ENCODE measurements around the gene ABITRAM. TPM values are rescaled to one million over a fixed set of nuclear protein-coding genes. Genes with fewer than 3 reads are reported as not detected.
"Not testable (repeated sequence)": the region's sequence is repeated elsewhere in the genome, so short reads cannot be mapped to it uniquely, and the experiment has no call there.

ABITRAM gene
- total and polyA plus RNA-seq, 5 experiments from 2014 or later, result 9.2 to 14.5 (median 13.1) TPM

GRCh38 chr9:108937561-108938305 is 3.5 kb downstream of the ABITRAM start:
- Mint-ChIP-seq H3K36me3 (peaks cover 0 to 22% (median 2%) of the 10 kb centered on the region in 3 donors), H3K27ac (no peak overlapping the region), H3K4me1 (peaks cover 15 to 27% (median 22%) of the 10 kb centered on the region in 4 donors), H3K9me3 (peaks cover 0 to 2% (median 0%) of the 10 kb centered on the region in 9 donors), H3K27me3 (no peaks in the 10 kb centered on the region), H3K4me3 (no peak overlapping the region)
- DNase-seq (no peak), ATAC-seq (no peak)
- POLR2A ChIA-PET, result interaction anchor here (0.7 kb wide), 1 partner anchor 1224 kb away, joined by 8 read pairs; no protein-coding TSS in a partner anchor

GRCh38 chr9:108939975-108940374 is 5.8 kb downstream of the ABITRAM start:
- ATAC-seq, result no peak

GRCh38 chr9:108950168-108950567 is 16.0 kb downstream of the ABITRAM start:
- Mint-ChIP-seq H3K27ac (no peak overlapping the region), H3K9me3 (no peaks in the 10 kb centered on the region), H3K4me3 (no peak overlapping the region), H3K36me3 (peaks cover 0 to 3% (median 0%) of the 10 kb centered on the region in 3 donors), H3K4me1 (peaks cover 0 to 2% (median 0%) of the 10 kb centered on the region in 4 donors), H3K27me3 (peaks cover 0 to 3% (median 0%) of the 10 kb centered on the region in 5 donors)
- POLR2A ChIA-PET, result no interaction called here
- ATAC-seq (no peak), DNase-seq (no peak)

More at GRCh38 chr9:108939975-108940374, 5.8 kb downstream of the ABITRAM start:
- POLR2A ChIA-PET, result no interaction called here
- peaks cover 1 to 12% (median 5%) of the 10 kb centered on the region in 4 donors for H3K4me1 Mint-ChIP-seq
- H3K4me3 Mint-ChIP-seq, result no peak overlapping the region
- H3K27ac Mint-ChIP-seq, result no peak overlapping the region
- no peak for DNase-seq
- no peaks in the 10 kb centered on the region for H3K9me3 Mint-ChIP-seq
- no peaks in the 10 kb centered on the region for H3K27me3 Mint-ChIP-seq
- H3K36me3 Mint-ChIP-seq, result peaks cover 0 to 22% (median 2%) of the 10 kb centered on the region in 3 donors

- Mint-ChIP-seq H3K9me3 (no peaks in the 10 kb centered on the region), H3K4me1 (no peaks in the 10 kb centered on the region), H3K27me3 (no peaks in the 10 kb centered on the region), H3K36me3 (no peaks in the 10 kb centered on the region), H3K27ac (no peak overlapping the region), H3K4me3 (no peak overlapping the region)
- DNase-seq (no peak), ATAC-seq (no peak)
- POLR2A ChIA-PET, result no interaction called here
Measured at GRCh38 chr9:108951578-108951977, 17.4 kb downstream of the ABITRAM start.

- ATAC-seq (no peak), DNase-seq (peak in 3 of 10 donors; percentile 17 to 25 (median 21))
- POLR2A ChIA-PET, result no interaction called here
- H3K9me3 Mint-ChIP-seq, result no peaks in the 10 kb centered on the region
- H3K36me3 Mint-ChIP-seq, result no peaks in the 10 kb centered on the region
- H3K4me3 Mint-ChIP-seq, result no peak overlapping the region
- H3K27me3 Mint-ChIP-seq, result peaks cover 0 to 1% (median 0%) of the 10 kb centered on the region in 5 donors
- H3K27ac Mint-ChIP-seq, result no peak overlapping the region
- no peaks in the 10 kb centered on the region for H3K4me1 Mint-ChIP-seq
Measured at GRCh38 chr9:108953983-108954574, 19.9 kb downstream of the ABITRAM start.

- peaks cover 0 to 1% (median 0%) of the 10 kb centered on the region in 5 donors for H3K27me3 Mint-ChIP-seq
- no peak overlapping the region for H3K4me3 Mint-ChIP-seq
- H3K36me3 Mint-ChIP-seq, result no peaks in the 10 kb centered on the region
- H3K9me3 Mint-ChIP-seq, result no peaks in the 10 kb centered on the region
- no peak overlapping the region for H3K27ac Mint-ChIP-seq
- POLR2A ChIA-PET, result no interaction called here
- no peaks in the 10 kb centered on the region for H3K4me1 Mint-ChIP-seq
- DNase-seq (no peak), ATAC-seq (no peak)
Measured at GRCh38 chr9:108956022-108956630, 21.9 kb downstream of the ABITRAM start.

- Mint-ChIP-seq H3K27ac (no peak overlapping the region), H3K4me1 (no peaks in the 10 kb centered on the region), H3K36me3 (no peaks in the 10 kb centered on the region), H3K27me3 (peaks cover 0 to 1% (median 0%) of the 10 kb centered on the region in 5 donors), H3K4me3 (no peak overlapping the region), H3K9me3 (no peaks in the 10 kb centered on the region)
- POLR2A ChIA-PET, result no interaction called here
- no peak for ATAC-seq
- no peak for DNase-seq
Measured at GRCh38 chr9:108956631-108957026, 22.4 kb downstream of the ABITRAM start.

- no peak overlapping the region for H3K27ac Mint-ChIP-seq
- H3K4me3 Mint-ChIP-seq, result no peak overlapping the region
- POLR2A ChIA-PET, result no interaction called here
- no peaks in the 10 kb centered on the region for H3K4me1 Mint-ChIP-seq
- ATAC-seq (no peak), DNase-seq (no peak)
- no peaks in the 10 kb centered on the region for H3K36me3 Mint-ChIP-seq
- no peaks in the 10 kb centered on the region for H3K9me3 Mint-ChIP-seq
- peaks cover 0 to 1% (median 0%) of the 10 kb centered on the region in 5 donors for H3K27me3 Mint-ChIP-seq
Measured at GRCh38 chr9:108960331-108960730, 26.1 kb downstream of the ABITRAM start.

- Mint-ChIP-seq H3K4me1 (no peaks in the 10 kb centered on the region), H3K36me3 (no peaks in the 10 kb centered on the region), H3K9me3 (no peaks in the 10 kb centered on the region), H3K27ac (no peak overlapping the region), H3K4me3 (no peak overlapping the region), H3K27me3 (peaks cover 0 to 1% (median 0%) of the 10 kb centered on the region in 5 donors)
- DNase-seq (no peak), ATAC-seq (no peak)
- POLR2A ChIA-PET, result no interaction called here
Measured at GRCh38 chr9:108961151-108961550, 27.0 kb downstream of the ABITRAM start.

- DNase-seq, result no peak
- no peak overlapping the region for H3K4me3 Mint-ChIP-seq
- no peak for ATAC-seq
- POLR2A ChIA-PET, result interaction anchor here (0.6 kb wide), 1 partner anchor 103 kb away, joined by 6 read pairs; no protein-coding TSS in a partner anchor
- H3K27me3 Mint-ChIP-seq, result no peaks in the 10 kb centered on the region
- no peaks in the 10 kb centered on the region for H3K36me3 Mint-ChIP-seq
- no peaks in the 10 kb centered on the region for H3K9me3 Mint-ChIP-seq
- no peaks in the 10 kb centered on the region for H3K4me1 Mint-ChIP-seq
- no peak overlapping the region for H3K27ac Mint-ChIP-seq
Measured at GRCh38 chr9:108963459-108964143, 29.4 kb downstream of the ABITRAM start.

GRCh38 chr9:108967916-108968315 is 33.7 kb downstream of the ABITRAM start:
- H3K4me3 Mint-ChIP-seq, result no peak overlapping the region
- no peaks in the 10 kb centered on the region for H3K4me1 Mint-ChIP-seq
- no peak for DNase-seq
- POLR2A ChIA-PET, result no interaction called here
- peaks cover 0 to 8% (median 5%) of the 10 kb centered on the region in 3 donors for H3K36me3 Mint-ChIP-seq
- no peak for ATAC-seq
- H3K27ac Mint-ChIP-seq, result no peak overlapping the region
- H3K9me3 Mint-ChIP-seq, result peaks cover 0 to 17% (median 0%) of the 10 kb centered on the region in 9 donors
- no peaks in the 10 kb centered on the region for H3K27me3 Mint-ChIP-seq

GRCh38 chr9:108971392-108971791 is 37.2 kb downstream of the ABITRAM start:
- H3K27me3 Mint-ChIP-seq, DNase-seq, H3K36me3 Mint-ChIP-seq, H3K4me3 Mint-ChIP-seq, H3K4me1 Mint-ChIP-seq, POLR2A ChIA-PET, ATAC-seq: not testable (repeated sequence)
- Mint-ChIP-seq H3K27ac (peak overlapping the region in 1 of 10 donors; percentile 1), H3K9me3 (peaks cover 0 to 17% (median 0%) of the 10 kb centered on the region in 9 donors)

GRCh38 chr9:108972186-108972585 is 38.0 kb downstream of the ABITRAM start:
- Mint-ChIP-seq H3K4me3 (no peak overlapping the region), H3K4me1 (no peaks in the 10 kb centered on the region), H3K27ac (no peak overlapping the region), H3K27me3 (no peaks in the 10 kb centered on the region), H3K36me3 (peaks cover 0 to 8% (median 5%) of the 10 kb centered on the region in 3 donors), H3K9me3 (peaks cover 0 to 17% (median 0%) of the 10 kb centered on the region in 9 donors)
- POLR2A ChIA-PET, result no interaction called here
- ATAC-seq, result no peak
- no peak for DNase-seq
